Erythroblast (primary cell): Measurements from ENCODE around the gene OPCML.

Experiments used
- GATA1 ChIP-seq: IDR thresholded peaks from 2 replicates; pipeline ENCODE4 v1.6.1; 2011; ENCODE audit warnings: low read depth, mild to moderate bottlenecking, control low read depth, low read length, moderate library complexity
- POLR2A ChIP-seq: IDR thresholded peaks from 2 replicates; pipeline ENCODE4 v1.6.1; 2011; ENCODE audit warnings: mild to moderate bottlenecking, low read length

DNA sequence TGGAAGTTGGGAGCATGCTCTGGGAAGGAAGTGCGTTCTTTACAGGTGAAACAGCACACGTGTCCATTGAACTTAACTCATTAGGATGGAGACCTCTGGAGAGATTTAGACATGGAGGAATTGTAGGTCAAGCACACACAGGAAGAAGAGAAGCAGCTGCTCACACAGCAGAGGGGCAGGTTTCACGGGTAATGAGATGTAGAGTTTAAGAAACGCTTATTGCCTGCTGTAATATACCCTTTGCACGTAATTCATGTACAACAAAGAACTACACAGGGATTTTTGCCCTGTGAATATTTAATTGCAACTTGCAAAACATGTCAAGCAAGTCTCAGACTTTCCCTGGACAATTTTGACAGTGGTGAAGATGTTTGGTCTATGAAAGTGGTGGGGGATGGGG is 508.0 kb downstream of the OPCML start:
- no peak for TF ChIP-seq POLR2A
- TF ChIP-seq GATA1, result no peak
